Neural crest cell (in vitro differentiated cells): ENCODE data around the gene IL36A. TPM values are rescaled to one million over a fixed set of nuclear protein-coding genes. Genes with fewer than 3 reads are reported as not detected.

Experiments
- DNase-seq: peaks from one replicate; pipeline ENCODE4 v3.0.0; 2021; ENCODE audit warnings: low read depth, mixed read lengths, low spot score
- H3K27ac Mint-ChIP-seq: one replicate; pipeline ENCODE4 v1.8.0; 2021; ENCODE audit warnings: mild to moderate bottlenecking, mixed read lengths; ENCODE audit not compliant: unreplicated experiment
- H3K27me3 Mint-ChIP-seq: 2 replicates; pipeline ENCODE4 v1.8.0; 2021; ENCODE audit warnings: low read depth, mild to moderate bottlenecking, mixed read lengths
- H3K36me3 Mint-ChIP-seq: 2 replicates; pipeline ENCODE4 v1.8.0; 2021; ENCODE audit warnings: low read depth, mild to moderate bottlenecking, mixed read lengths
- H3K4me1 Mint-ChIP-seq: 2 replicates; pipeline ENCODE4 v1.8.0; 2021; ENCODE audit warnings: mixed read lengths
- H3K4me3 Mint-ChIP-seq: one replicate; pipeline ENCODE4 v1.8.0; 2021; ENCODE audit warnings: mild to moderate bottlenecking, mixed read lengths
- H3K9me3 Mint-ChIP-seq: 2 replicates; pipeline ENCODE4 v1.8.0; 2021; ENCODE audit warnings: mixed read lengths
- total RNA-seq: library from RNA; stranded (reverse); gene quantifications from 2 replicates; pipeline ENCODE4 v1.2.1, GENCODE V29; 2021
- TF ChIP-seq, protein P1 (sequence below): fragments of 200-600 bp; sonication (generic); conservative IDR thresholded peaks from 2 replicates; pipeline ENCODE4 v1.5.0; 2021; ENCODE audit warnings: antibody characterized with exemption, mild to moderate bottlenecking

Gene IL36A
- total RNA-seq, 1 donor from 2014 or later: not detected

DNA sequence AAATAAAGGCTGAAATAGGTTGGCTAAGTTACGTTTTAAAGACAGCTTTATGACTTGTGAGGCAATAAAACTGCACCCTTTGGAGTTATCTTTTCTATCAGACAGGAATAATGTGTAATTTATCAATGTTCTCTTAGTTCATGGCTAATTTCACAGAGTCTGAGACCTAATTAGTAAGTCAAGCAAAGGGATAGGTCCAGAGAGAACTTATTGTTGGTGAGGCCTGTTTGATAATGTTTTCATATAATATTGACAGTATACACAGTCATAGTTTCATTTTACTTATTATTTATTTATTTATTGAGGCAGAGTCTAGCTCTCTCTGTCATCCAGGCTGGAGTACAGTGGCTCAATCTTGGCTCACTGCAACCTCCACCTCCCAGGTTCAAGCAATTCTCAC lies 51.9 kb downstream of the IL36A start:
- TF ChIP-seq, protein P1, sequence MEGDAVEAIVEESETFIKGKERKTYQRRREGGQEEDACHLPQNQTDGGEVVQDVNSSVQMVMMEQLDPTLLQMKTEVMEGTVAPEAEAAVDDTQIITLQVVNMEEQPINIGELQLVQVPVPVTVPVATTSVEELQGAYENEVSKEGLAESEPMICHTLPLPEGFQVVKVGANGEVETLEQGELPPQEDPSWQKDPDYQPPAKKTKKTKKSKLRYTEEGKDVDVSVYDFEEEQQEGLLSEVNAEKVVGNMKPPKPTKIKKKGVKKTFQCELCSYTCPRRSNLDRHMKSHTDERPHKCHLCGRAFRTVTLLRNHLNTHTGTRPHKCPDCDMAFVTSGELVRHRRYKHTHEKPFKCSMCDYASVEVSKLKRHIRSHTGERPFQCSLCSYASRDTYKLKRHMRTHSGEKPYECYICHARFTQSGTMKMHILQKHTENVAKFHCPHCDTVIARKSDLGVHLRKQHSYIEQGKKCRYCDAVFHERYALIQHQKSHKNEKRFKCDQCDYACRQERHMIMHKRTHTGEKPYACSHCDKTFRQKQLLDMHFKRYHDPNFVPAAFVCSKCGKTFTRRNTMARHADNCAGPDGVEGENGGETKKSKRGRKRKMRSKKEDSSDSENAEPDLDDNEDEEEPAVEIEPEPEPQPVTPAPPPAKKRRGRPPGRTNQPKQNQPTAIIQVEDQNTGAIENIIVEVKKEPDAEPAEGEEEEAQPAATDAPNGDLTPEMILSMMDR: no peak
- H3K27ac Mint-ChIP-seq: no peak overlapping the region
- peaks cover 19% of the 10 kb centered on the region for H3K27me3 Mint-ChIP-seq
- no peak for DNase-seq
- H3K4me1 Mint-ChIP-seq: no peaks in the 10 kb centered on the region
- H3K4me3 Mint-ChIP-seq: no peak overlapping the region
- peaks cover 18% of the 10 kb centered on the region for H3K9me3 Mint-ChIP-seq
- H3K36me3 Mint-ChIP-seq: peaks cover 2% of the 10 kb centered on the region

Other genes starting within 250 kb of the IL36A start
- gene CKAP2L, start 240.8 kb upstream of the IL36A start, total RNA-seq: 27.4 and 31.3 TPM in 2 replicates
- gene IL1A, start 221.0 kb upstream of the IL36A start, total RNA-seq: not detected in 2 replicates
- gene IL1B, start 168.7 kb upstream of the IL36A start, total RNA-seq: not detected in 2 replicates
- 0.40 TPM in 1 of 2 replicates, not detected in the other for gene IL37, start 94.3 kb upstream of the IL36A start, total RNA-seq
- gene IL36G, start 27.5 kb upstream of the IL36A start, total RNA-seq: not detected in 2 replicates
- gene IL36B, start 47.4 kb downstream of the IL36A start, total RNA-seq: not detected in 2 replicates
- gene IL36RN, start 53.7 kb downstream of the IL36A start, total RNA-seq: not detected in 2 replicates
- not detected in 2 replicates for gene IL1F10, start 62.5 kb downstream of the IL36A start, total RNA-seq
- not detected in 2 replicates for gene IL1RN, start 122.1 kb downstream of the IL36A start, total RNA-seq
- gene PSD4, start 168.5 kb downstream of the IL36A start, total RNA-seq: 2.4 and 2.9 TPM in 2 replicates